HL-60/S4 (cell line): ENCODE measurements around the gene RINT1.
"Not testable (repeated sequence)": the region's sequence is repeated elsewhere in the genome, so short reads cannot be mapped to it uniquely, and the experiment has no call there.

Experiments used
- in situ Hi-C: fragments of 300-500 bp; cut with MboI; formaldehyde crosslinking; loops from 2 replicates; pipeline ENCODE4 v1.14.3; 2022; ENCODE audit warnings: low sequenced_read_pairs

Gene RINT1

GRCh38 chr7:105596866-105597265 lies 64.9 kb downstream of the RINT1 start:
- in situ Hi-C loops, result no loop called here

- in situ Hi-C loops, result not testable (repeated sequence)
These were observed 67.1 kb downstream of the RINT1 start for GRCh38 chr7:105599080-105599479.

GRCh38 chr7:105599551-105599950 lies 67.5 kb downstream of the RINT1 start:
- in situ Hi-C loops, result no loop called here

GRCh38 chr7:105600720-105601550 lies 68.9 kb downstream of the RINT1 start:
- in situ Hi-C loops, result no loop called here

GRCh38 chr7:105602325-105603305 lies 70.6 kb downstream of the RINT1 start:
- in situ Hi-C loops, result no loop called here

- in situ Hi-C loops, result no loop called here
These were observed 78.3 kb downstream of the RINT1 start for GRCh38 chr7:105610165-105610930.

- in situ Hi-C loops, result no loop called here
These were observed 80.1 kb downstream of the RINT1 start for GRCh38 chr7:105611856-105612775.

GRCh38 chr7:105612806-105613205 lies 80.8 kb downstream of the RINT1 start:
- in situ Hi-C loops, result no loop called here

- in situ Hi-C loops, result no loop called here
These were observed 81.8 kb downstream of the RINT1 start for GRCh38 chr7:105613611-105614330.

GRCh38 chr7:105614341-105614840 lies 82.4 kb downstream of the RINT1 start:
- in situ Hi-C loops, result no loop called here
